Naive thymus-derived CD4-positive, alpha-beta T cell (primary cell): ENCODE data around the gene COL24A1. TPM values are rescaled to one million over a fixed set of nuclear protein-coding genes. Genes with fewer than 3 reads are reported as not detected.

Experiments used
- ATAC-seq: fragments of 150-1000 bp; cut with Tn5 transposase; 2 replicates; pipeline ENCODE4 v1.10.0; 2021; ENCODE audit warnings: mild to moderate bottlenecking, moderate library complexity
- CTCF ChIA-PET: fragments of 350-600 bp; sonication (Branson Sonifier 250); formaldehyde crosslinking; loops from one replicate; lab custom pipeline; 2021; ENCODE audit warnings: antibody characterized with exemption; lab: Charles Lee
- POLR2A ChIA-PET: fragments of 350-600 bp; sonication (Branson Sonifier 250); formaldehyde crosslinking; loops from one replicate; lab custom pipeline; 2021; ENCODE audit warnings: antibody characterized with exemption, inconsistent platforms; lab: Charles Lee
- DNase-seq, 9 donors: peaks; one replicate each; pipeline versions ENCODE4 v3.0.0 to v3.0.0-alpha.2; 2020 to 2022; ENCODE audit warnings: mixed read lengths in 1 of 9
- H3K27ac ChIP-seq: one replicate; pipeline ENCODE4 v1.7.0; 2013; ENCODE audit warnings: mild to moderate bottlenecking, low read depth, low read length, moderate library complexity
- H3K27me3 ChIP-seq, 2 donors: one replicate each; pipeline ENCODE4 v1.7.0; 2013; ENCODE audit warnings: low read length in 2 of 2, mild to moderate bottlenecking in 2 of 2, moderate library complexity in 2 of 2; ENCODE audit not compliant: control insufficient read depth in 2 of 2, insufficient read depth in 2 of 2
- H3K36me3 ChIP-seq, 3 experiments: 1 replicate in 2 of 3; 2 replicates in 1 of 3; pipeline ENCODE4 v1.7.0; 2013; ENCODE audit warnings: low read length in 3 of 3, mild to moderate bottlenecking in 3 of 3, moderate library complexity in 1 of 3; ENCODE audit not compliant: insufficient read depth in 3 of 3, control insufficient read depth in 2 of 3
- H3K4me1 ChIP-seq, 2 donors: one replicate each; pipeline ENCODE4 v1.7.0; 2013; ENCODE audit warnings: low read length in 2 of 2, mild to moderate bottlenecking in 2 of 2, moderate library complexity in 1 of 2; ENCODE audit not compliant: control insufficient read depth in 2 of 2, insufficient read depth in 2 of 2
- H3K4me3 ChIP-seq: 2 replicates; pipeline ENCODE4 v1.7.0; 2013; ENCODE audit warnings: mild to moderate bottlenecking, low read length
- H3K9me3 ChIP-seq, 3 experiments: 1 replicate in 2 of 3; 2 replicates in 1 of 3; pipeline ENCODE4 v1.7.0; 2013; ENCODE audit warnings: low read length in 3 of 3; ENCODE audit not compliant: control insufficient read depth in 2 of 3
- H3K27ac Mint-ChIP-seq, 9 donors: one replicate each; pipeline ENCODE4 v1.8.0; 2020 to 2022; ENCODE audit warnings: mixed read lengths in 9 of 9, mild to moderate bottlenecking in 8 of 9, moderate library complexity in 5 of 9, inconsistent platforms in 2 of 9
- H3K27me3 Mint-ChIP-seq, 5 donors: one replicate each; pipeline ENCODE4 v1.8.0; 2021 to 2022; ENCODE audit warnings: mixed read lengths in 5 of 5, mild to moderate bottlenecking in 1 of 5
- H3K36me3 Mint-ChIP-seq, 5 donors: one replicate each; pipeline ENCODE4 v1.8.0; 2020 to 2022; ENCODE audit warnings: mixed read lengths in 5 of 5, mild to moderate bottlenecking in 3 of 5, inconsistent platforms in 1 of 5
- H3K4me1 Mint-ChIP-seq, 7 donors: one replicate each; pipeline ENCODE4 v1.8.0; 2020 to 2022; ENCODE audit warnings: mixed read lengths in 7 of 7, mild to moderate bottlenecking in 3 of 7, inconsistent platforms in 1 of 7
- H3K4me3 Mint-ChIP-seq, 10 donors: one replicate each; pipeline ENCODE4 v1.8.0; 2020 to 2022; ENCODE audit warnings: mild to moderate bottlenecking in 10 of 10, mixed read lengths in 10 of 10, moderate library complexity in 6 of 10, inconsistent platforms in 2 of 10
- H3K9me3 Mint-ChIP-seq, 11 donors: one replicate each; pipeline ENCODE4 v1.8.0; 2020 to 2022; ENCODE audit warnings: mixed read lengths in 11 of 11, mild to moderate bottlenecking in 4 of 11, inconsistent platforms in 1 of 11, moderate library complexity in 1 of 11
- intact Hi-C, 2 donors: fragments of 100-400 bp; cut with micrococcal nuclease; formaldehyde crosslinking; loops; one replicate each; pipeline ENCODE4 v1.15.1; 2023
- polyA plus RNA-seq, 2 donors: library from polyadenylated mRNA; unstranded; fragments of 300-500 nt; fragmentation: Illumina TruSeq; gene quantifications; one replicate each; pipeline ENCODE4 v1.2.3, GENCODE V29; 2021
- total RNA-seq, 6 experiments: library from RNA in 5 of 6; stranded (reverse) in 5 of 6; gene quantifications; 1 replicate in 5 of 6; 2 replicates in 1 of 6; pipeline ENCODE4 v1.2.3 and lab custom pipeline; 2021 to 2026

Gene COL24A1
- total and polyA plus RNA-seq, 7 experiments from 2014 or later = 0.40 to 1.5 TPM; not detected in 5

DNA sequence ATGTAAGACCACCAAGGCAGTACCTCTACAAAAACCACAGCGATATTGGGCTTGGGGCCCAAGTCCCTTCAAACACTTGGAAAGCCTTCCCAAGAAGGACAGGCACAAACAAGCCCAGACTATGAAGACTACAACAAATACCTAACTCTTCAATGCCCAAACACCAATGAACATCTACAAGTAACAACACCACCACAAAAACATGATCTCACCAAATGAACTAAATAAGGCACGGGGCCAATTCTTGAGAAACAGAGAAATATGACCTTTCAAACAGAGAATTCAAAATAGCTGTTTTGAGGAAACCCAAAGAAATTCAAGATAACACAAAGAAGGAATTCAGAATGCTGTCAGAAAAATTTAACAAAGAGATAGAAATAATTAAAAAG, 86.8 kb downstream of the COL24A1 start:
- DNase-seq (no peak), ATAC-seq (no peak)
- POLR2A ChIA-PET = no interaction called here
- CTCF ChIA-PET = no interaction called here
- Histone ChIP-seq H3K4me1 (no peaks in the 10 kb centered on the region), H3K36me3 (no peaks in the 10 kb centered on the region), H3K27ac (no peak overlapping the region), H3K4me3 (no peak overlapping the region), H3K9me3 (no peaks in the 10 kb centered on the region), H3K27me3 (no peaks in the 10 kb centered on the region)
- intact Hi-C loops = no loop called here
- no peak overlapping the region for H3K4me3 Mint-ChIP-seq
- H3K9me3 Mint-ChIP-seq = peaks cover 0 to 10% (median 0%) of the 10 kb centered on the region in 11 donors
- no peak overlapping the region for H3K27ac Mint-ChIP-seq
- H3K4me1 Mint-ChIP-seq = peaks cover 0 to 2% (median 0%) of the 10 kb centered on the region in 7 donors
- H3K36me3 Mint-ChIP-seq = peaks cover 0 to 5% (median 0%) of the 10 kb centered on the region in 5 donors
- peaks cover 0 to 8% (median 6%) of the 10 kb centered on the region in 5 donors for H3K27me3 Mint-ChIP-seq

DNA sequence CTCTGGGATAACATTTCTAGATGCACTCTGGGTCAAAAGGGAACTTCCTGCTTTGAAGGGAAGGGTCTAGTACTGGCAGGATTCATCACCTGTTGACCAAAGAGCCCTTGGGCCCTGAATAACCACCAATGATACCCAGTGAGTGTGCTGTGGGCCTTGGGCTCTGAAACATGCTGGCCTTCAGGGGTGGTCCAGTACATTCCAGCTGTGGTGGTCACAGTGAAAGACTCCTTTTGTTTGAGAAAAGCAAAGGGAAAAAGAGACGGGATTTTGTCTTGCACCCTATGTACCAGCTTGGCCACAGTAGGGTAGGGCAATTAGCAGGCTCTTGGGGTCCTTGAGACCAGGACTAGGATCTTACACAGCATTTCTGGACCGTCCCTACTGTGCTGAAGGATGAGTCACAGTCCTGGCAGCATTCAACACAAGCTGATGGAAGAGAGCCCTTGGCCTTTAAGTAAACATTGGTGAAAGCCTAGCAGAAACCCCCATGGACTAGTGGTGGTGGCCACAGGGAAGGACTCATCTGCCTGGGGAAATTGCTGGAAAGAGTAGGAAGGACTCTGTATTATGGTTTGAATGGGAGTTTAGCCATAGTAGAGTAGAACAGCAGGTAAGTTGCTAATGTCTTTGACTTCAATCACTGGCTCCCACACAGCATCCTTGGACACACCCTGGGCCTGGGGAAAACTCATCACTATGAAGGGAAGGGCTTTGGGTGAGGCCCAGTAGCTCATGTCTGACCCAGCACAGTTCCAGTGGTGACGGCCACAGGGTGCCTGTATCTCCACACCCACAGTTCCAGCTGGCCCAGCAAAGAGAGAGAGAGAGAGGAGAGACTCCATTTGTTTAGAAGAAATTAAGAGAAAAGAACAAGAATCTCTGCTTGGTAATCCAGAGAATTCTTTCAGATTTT, 87.5 kb downstream of the COL24A1 start:
- intact Hi-C loops = no loop called here
- H3K27me3 Mint-ChIP-seq = peaks cover 0 to 8% (median 6%) of the 10 kb centered on the region in 5 donors
- ChIA-PET CTCF (no interaction called here), POLR2A (no interaction called here)
- ATAC-seq = no peak
- peaks cover 0 to 10% (median 0%) of the 10 kb centered on the region in 11 donors for H3K9me3 Mint-ChIP-seq
- H3K4me3 Mint-ChIP-seq = no peak overlapping the region
- Histone ChIP-seq H3K4me3 (no peak overlapping the region), H3K36me3 (no peaks in the 10 kb centered on the region), H3K27ac (no peak overlapping the region), H3K4me1 (no peaks in the 10 kb centered on the region), H3K9me3 (no peaks in the 10 kb centered on the region), H3K27me3 (no peaks in the 10 kb centered on the region)
- no peak overlapping the region for H3K27ac Mint-ChIP-seq
- no peak for DNase-seq
- H3K36me3 Mint-ChIP-seq = peaks cover 0 to 5% (median 0%) of the 10 kb centered on the region in 5 donors
- peaks cover 0 to 2% (median 0%) of the 10 kb centered on the region in 7 donors for H3K4me1 Mint-ChIP-seq

DNA sequence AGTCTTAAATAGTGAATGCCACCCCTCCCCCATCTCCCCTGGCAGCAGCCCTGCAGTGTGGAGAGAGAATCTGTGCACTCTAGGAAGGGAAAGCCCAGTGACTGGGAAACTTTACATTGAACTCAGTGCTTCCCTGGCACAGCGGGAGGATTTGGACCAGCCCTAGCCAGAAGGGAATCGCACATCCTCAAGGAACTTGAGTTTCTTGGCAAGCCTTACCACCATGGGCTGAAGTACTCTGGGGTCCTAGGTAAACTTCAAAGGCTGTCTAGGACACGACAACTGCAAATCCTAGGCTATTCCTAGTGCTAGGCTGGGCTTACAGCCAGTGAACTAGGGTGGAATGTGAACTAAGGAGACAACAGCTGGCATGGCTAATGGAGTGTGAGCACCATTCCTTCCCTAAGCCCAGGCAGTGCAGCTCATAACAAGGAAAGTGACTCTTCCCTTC, 88.3 kb downstream of the COL24A1 start:
- Mint-ChIP-seq H3K27me3 (peaks cover 0 to 8% (median 6%) of the 10 kb centered on the region in 5 donors), H3K36me3 (peaks cover 0 to 5% (median 0%) of the 10 kb centered on the region in 5 donors), H3K9me3 (peaks cover 0 to 10% (median 0%) of the 10 kb centered on the region in 11 donors), H3K4me1 (peaks cover 0 to 2% (median 0%) of the 10 kb centered on the region in 7 donors), H3K27ac (peak overlapping the region in 1 of 9 donors; percentile 52), H3K4me3 (no peak overlapping the region)
- H3K4me1 ChIP-seq = no peaks in the 10 kb centered on the region
- intact Hi-C loops = no loop called here
- ChIA-PET POLR2A (no interaction called here), CTCF (no interaction called here)
- H3K9me3 ChIP-seq = no peaks in the 10 kb centered on the region
- H3K36me3 ChIP-seq = no peaks in the 10 kb centered on the region
- no peak overlapping the region for H3K27ac ChIP-seq
- H3K4me3 ChIP-seq = no peak overlapping the region
- DNase-seq (no peak), ATAC-seq (no peak)
- H3K27me3 ChIP-seq = no peaks in the 10 kb centered on the region

DNA sequence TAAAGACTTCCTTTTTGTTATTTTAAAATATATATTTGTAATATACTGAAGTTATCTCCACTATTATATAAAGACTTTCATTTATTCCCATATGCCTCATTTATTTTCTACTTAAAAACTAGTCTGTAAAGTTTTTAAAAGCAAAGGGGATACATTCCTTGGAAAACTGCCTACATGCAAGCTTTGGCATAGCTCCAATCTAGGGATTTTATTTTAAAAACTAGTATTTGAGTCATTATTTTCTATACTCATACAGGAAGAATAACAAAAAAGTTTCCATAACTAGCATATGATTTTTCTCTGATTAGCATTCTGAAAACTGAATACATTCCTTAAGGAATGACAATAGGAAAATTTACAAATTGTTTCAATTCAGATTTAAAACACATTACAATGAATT, 88.9 kb downstream of the COL24A1 start:
- ATAC-seq (no peak), DNase-seq (no peak)
- Mint-ChIP-seq H3K4me3 (no peak overlapping the region), H3K9me3 (peaks cover 0 to 8% (median 0%) of the 10 kb centered on the region in 11 donors), H3K4me1 (peaks cover 0 to 2% (median 0%) of the 10 kb centered on the region in 7 donors), H3K27ac (no peak overlapping the region), H3K27me3 (peaks cover 0 to 8% (median 6%) of the 10 kb centered on the region in 5 donors), H3K36me3 (peaks cover 0 to 5% (median 0%) of the 10 kb centered on the region in 5 donors)
- H3K27ac ChIP-seq = no peak overlapping the region
- H3K27me3 ChIP-seq = no peaks in the 10 kb centered on the region
- no peaks in the 10 kb centered on the region for H3K36me3 ChIP-seq
- H3K4me3 ChIP-seq = no peak overlapping the region
- ChIA-PET POLR2A (no interaction called here), CTCF (no interaction called here)
- no peaks in the 10 kb centered on the region for H3K4me1 ChIP-seq
- no peaks in the 10 kb centered on the region for H3K9me3 ChIP-seq
- intact Hi-C loops = no loop called here

DNA sequence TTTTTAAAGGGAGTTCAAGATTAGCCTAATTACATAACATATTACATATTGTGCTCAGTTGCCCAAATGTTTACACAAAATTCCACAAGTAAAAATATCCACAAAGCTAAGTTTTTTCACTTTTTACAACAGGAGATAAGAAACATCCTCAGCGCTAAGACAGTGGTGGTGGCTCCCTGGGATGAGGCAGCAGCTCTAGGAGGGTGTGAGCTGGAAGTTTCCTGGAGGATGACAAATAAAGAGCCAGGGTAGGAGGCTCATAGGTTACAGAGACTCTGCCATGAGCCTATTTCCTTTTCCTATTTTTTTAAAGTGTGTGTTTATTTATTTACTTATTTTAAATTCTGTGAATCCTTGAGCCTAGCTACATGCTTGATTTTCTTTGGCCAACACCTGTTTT, 91.7 kb downstream of the COL24A1 start:
- H3K36me3 Mint-ChIP-seq = no peaks in the 10 kb centered on the region
- intact Hi-C loops = no loop called here
- no peak overlapping the region for H3K4me3 Mint-ChIP-seq
- CTCF ChIA-PET = interaction anchor here (0.6 kb wide), 1 partner anchor 9 kb away, joined by 4 read pairs; no protein-coding TSS in a partner anchor
- Histone ChIP-seq H3K36me3 (no peaks in the 10 kb centered on the region), H3K27me3 (no peaks in the 10 kb centered on the region), H3K9me3 (no peaks in the 10 kb centered on the region), H3K4me1 (no peaks in the 10 kb centered on the region), H3K27ac (no peak overlapping the region), H3K4me3 (no peak overlapping the region)
- H3K27me3 Mint-ChIP-seq = peaks cover 0 to 8% (median under 1%) of the 10 kb centered on the region in 5 donors
- peaks cover 0 to 2% (median 0%) of the 10 kb centered on the region in 7 donors for H3K4me1 Mint-ChIP-seq
- ATAC-seq (no peak), DNase-seq (no peak)
- POLR2A ChIA-PET = no interaction called here
- H3K27ac Mint-ChIP-seq = no peak overlapping the region
- H3K9me3 Mint-ChIP-seq = peaks cover 0 to 5% (median 0%) of the 10 kb centered on the region in 11 donors

DNA sequence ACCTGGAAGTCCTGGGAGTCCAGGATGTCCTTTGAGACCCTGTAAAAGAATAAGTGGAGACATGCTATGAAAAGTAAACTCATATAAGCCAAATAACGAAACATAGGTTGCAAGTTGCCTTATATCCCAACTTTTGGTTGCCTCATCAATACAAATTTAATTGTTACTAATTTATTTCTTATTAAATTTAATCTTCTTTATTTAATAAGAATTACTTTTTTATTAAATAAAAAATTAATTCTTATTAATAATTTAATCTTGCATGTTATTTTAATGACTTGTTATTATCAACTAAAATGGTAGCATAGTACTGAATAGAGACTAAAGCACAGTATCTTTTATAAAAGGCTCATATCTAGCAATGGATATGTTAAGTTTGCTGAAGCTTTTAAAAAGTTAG, 92.9 kb downstream of the COL24A1 start:
- Mint-ChIP-seq H3K27ac (no peak overlapping the region), H3K4me1 (no peaks in the 10 kb centered on the region), H3K4me3 (no peak overlapping the region), H3K27me3 (no peaks in the 10 kb centered on the region), H3K9me3 (no peaks in the 10 kb centered on the region), H3K36me3 (no peaks in the 10 kb centered on the region)
- POLR2A ChIA-PET = no interaction called here
- H3K27ac ChIP-seq = no peak overlapping the region
- intact Hi-C loops = no loop called here
- no peak overlapping the region for H3K4me3 ChIP-seq
- ATAC-seq (no peak), DNase-seq (no peak)
- H3K9me3 ChIP-seq = no peaks in the 10 kb centered on the region
- H3K4me1 ChIP-seq = no peaks in the 10 kb centered on the region
- no peaks in the 10 kb centered on the region for H3K27me3 ChIP-seq
- CTCF ChIA-PET = no interaction called here
- H3K36me3 ChIP-seq = no peaks in the 10 kb centered on the region
